BE2C (cell line): ENCODE measurements around the gene SIGLEC7.
A peak's percentile ranks its signal among the peaks of the same experiment; 100 is the strongest.

Experiments
- DNase-seq: peaks from one replicate; pipeline ENCODE4 v3.0.0-alpha.2; 2020
- H3K27me3 ChIP-seq: fragments of 250-450 bp; sonication (Bioruptor Pico); 2 replicates; pipeline ENCODE4 v1.5.1; 2020; ENCODE audit warnings: mild to moderate bottlenecking
- H3K36me3 ChIP-seq: fragments of 250-450 bp; sonication (Bioruptor Pico); 2 replicates; pipeline ENCODE4 v1.5.1; 2020; ENCODE audit warnings: mild to moderate bottlenecking
- H3K4me1 ChIP-seq: fragments of 250-450 bp; sonication (Bioruptor Pico); 2 replicates; pipeline ENCODE4 v1.5.1; 2020
- H3K4me3 ChIP-seq: 2 replicates; pipeline ENCODE4 v1.5.1; 2011; ENCODE audit warnings: low read depth, low read length
- H3K9me3 ChIP-seq: fragments of 250-450 bp; sonication (Bioruptor Pico); 2 replicates; pipeline ENCODE4 v1.5.1; 2020
- TF ChIP-seq, protein P1 (sequence below): IDR thresholded peaks from 2 replicates; pipeline ENCODE4 v1.5.1; 2012; ENCODE audit warnings: mild to moderate bottlenecking, low read depth, low read length

SIGLEC7 gene

DNA sequence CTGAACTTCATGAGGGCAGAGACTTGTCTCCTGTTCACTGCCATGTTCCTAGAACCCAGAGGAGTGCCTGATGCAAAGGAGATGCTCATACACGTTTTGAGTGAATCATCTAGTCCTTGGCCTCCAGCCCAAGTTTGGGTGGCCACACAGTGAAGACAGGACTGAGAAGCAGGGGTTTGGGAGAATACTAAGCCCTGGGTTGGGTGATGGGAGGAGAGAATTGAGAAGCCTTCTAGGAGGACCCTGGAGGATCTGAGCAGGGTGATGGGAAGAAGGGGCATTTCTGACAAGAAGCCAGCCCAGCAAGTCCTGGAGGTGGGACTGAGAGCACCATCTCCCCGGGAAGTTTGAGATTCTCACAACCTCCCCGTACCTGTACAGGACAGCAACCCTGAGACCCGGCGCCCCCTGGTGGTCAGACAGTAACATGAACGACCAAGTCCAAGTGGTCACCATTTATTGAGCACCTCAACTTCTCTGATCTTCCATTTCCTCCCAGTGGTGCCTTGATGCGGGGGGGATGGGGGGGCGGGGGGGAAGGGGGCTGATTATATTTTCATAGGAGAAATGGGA lies 44.8 kb upstream of the SIGLEC7 start:
- DNase-seq = peak; percentile 75
- Histone ChIP-seq H3K4me3 (no peak overlapping the region), H3K36me3 (peaks cover 4% of the 10 kb centered on the region), H3K4me1 (no peaks in the 10 kb centered on the region), H3K9me3 (no peaks in the 10 kb centered on the region), H3K27me3 (no peaks in the 10 kb centered on the region; the same call in 1 of the 2 replicates)
- TF ChIP-seq, protein P1, sequence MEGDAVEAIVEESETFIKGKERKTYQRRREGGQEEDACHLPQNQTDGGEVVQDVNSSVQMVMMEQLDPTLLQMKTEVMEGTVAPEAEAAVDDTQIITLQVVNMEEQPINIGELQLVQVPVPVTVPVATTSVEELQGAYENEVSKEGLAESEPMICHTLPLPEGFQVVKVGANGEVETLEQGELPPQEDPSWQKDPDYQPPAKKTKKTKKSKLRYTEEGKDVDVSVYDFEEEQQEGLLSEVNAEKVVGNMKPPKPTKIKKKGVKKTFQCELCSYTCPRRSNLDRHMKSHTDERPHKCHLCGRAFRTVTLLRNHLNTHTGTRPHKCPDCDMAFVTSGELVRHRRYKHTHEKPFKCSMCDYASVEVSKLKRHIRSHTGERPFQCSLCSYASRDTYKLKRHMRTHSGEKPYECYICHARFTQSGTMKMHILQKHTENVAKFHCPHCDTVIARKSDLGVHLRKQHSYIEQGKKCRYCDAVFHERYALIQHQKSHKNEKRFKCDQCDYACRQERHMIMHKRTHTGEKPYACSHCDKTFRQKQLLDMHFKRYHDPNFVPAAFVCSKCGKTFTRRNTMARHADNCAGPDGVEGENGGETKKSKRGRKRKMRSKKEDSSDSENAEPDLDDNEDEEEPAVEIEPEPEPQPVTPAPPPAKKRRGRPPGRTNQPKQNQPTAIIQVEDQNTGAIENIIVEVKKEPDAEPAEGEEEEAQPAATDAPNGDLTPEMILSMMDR = peak; percentile 73

GRCh38 chr19:51097796-51098195 lies 44.3 kb upstream of the SIGLEC7 start:
- Histone ChIP-seq H3K9me3 (no peaks in the 10 kb centered on the region), H3K4me1 (no peaks in the 10 kb centered on the region), H3K27me3 (no peaks in the 10 kb centered on the region; the same call in 1 of the 2 replicates), H3K36me3 (peaks cover 9% of the 10 kb centered on the region), H3K4me3 (no peak overlapping the region)
- no peak for DNase-seq
- TF ChIP-seq, protein P1 = no peak

DNA sequence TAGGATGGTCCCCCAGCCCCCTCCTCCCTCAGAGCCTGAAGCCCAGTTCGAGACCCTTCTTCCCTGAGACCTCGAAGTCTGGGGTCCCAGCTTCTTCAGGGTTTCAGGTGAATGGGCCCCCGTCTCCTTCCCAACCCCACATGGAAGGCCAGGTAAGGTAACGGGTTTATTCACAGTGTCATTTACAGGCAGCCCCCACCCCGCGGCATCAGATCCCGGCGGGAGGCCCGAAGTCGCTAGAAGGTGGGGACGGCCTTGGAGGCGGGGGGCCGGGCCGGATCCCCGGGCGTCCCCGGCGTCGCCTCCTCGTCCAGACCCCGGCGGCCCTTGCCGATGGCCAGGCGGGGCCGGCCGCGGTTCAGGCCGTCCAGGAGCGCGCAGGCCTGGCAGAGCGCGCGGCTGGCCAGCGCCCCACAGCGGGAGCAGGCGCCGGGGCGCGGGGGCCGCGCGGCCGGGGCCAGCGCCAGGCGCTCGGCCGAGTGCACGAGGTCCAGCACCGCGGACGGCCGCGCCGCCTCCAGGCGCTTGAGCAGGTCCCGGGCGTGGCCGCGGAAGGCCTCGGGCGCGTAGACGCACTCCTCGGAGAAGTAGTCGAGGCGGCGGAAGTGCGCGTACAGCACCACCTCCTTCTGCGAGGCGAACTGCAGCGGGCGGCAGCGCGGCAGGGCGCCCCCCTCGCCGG lies 43.6 kb upstream of the SIGLEC7 start:
- Histone ChIP-seq H3K4me3 (no peak overlapping the region), H3K4me1 (no peaks in the 10 kb centered on the region), H3K9me3 (no peaks in the 10 kb centered on the region), H3K27me3 (no peaks in the 10 kb centered on the region), H3K36me3 (peaks cover 14% of the 10 kb centered on the region)
- TF ChIP-seq, protein P1 = no peak
- no peak for DNase-seq

- DNase-seq = no peak
- no peak overlapping the region for H3K4me3 ChIP-seq
- TF ChIP-seq, protein P1 = no peak
- H3K27me3 ChIP-seq = no peaks in the 10 kb centered on the region
- H3K36me3 ChIP-seq = peaks cover 14% of the 10 kb centered on the region
- no peaks in the 10 kb centered on the region for H3K9me3 ChIP-seq
- H3K4me1 ChIP-seq = no peaks in the 10 kb centered on the region
Observed at GRCh38 chr19:51099047-51099382, 43.1 kb upstream of the SIGLEC7 start.

GRCh38 chr19:51100601-51101000 lies 41.5 kb upstream of the SIGLEC7 start:
- TF ChIP-seq, protein P1 = no peak
- Histone ChIP-seq H3K36me3 (peaks cover 14% of the 10 kb centered on the region), H3K4me1 (no peaks in the 10 kb centered on the region), H3K9me3 (no peaks in the 10 kb centered on the region), H3K4me3 (no peak overlapping the region), H3K27me3 (no peaks in the 10 kb centered on the region)
- DNase-seq = no peak

GRCh38 chr19:51101171-51101865 lies 40.8 kb upstream of the SIGLEC7 start:
- no peaks in the 10 kb centered on the region for H3K9me3 ChIP-seq
- TF ChIP-seq, protein P1 = no peak
- no peaks in the 10 kb centered on the region for H3K27me3 ChIP-seq
- H3K4me1 ChIP-seq = no peaks in the 10 kb centered on the region
- H3K36me3 ChIP-seq = peaks cover 14% of the 10 kb centered on the region
- no peak overlapping the region for H3K4me3 ChIP-seq
- no peak for DNase-seq
